ENCODE measurements around the gene FSTL5. TPM values are rescaled to one million over a fixed set of nuclear protein-coding genes. Genes with fewer than 3 reads are reported as not detected.

The FSTL5 gene
- total RNA-seq: 1.1 TPM in 1 of 2 replicates, not detected in the other

GRCh38 chr4:162163892-162164759 lies at the start of gene FSTL5:
TSS of gene FSTL5 (minus strand) at chr4:162164000. CDS start at chr4:162111396, 52,604 bp downstream.

